ENCODE results near the gene TLR8.

GRCh38 chrX:12920990-12921389 lies 14.6 kb downstream of the TLR8 start:
- TF ChIP-seq, protein P1, sequence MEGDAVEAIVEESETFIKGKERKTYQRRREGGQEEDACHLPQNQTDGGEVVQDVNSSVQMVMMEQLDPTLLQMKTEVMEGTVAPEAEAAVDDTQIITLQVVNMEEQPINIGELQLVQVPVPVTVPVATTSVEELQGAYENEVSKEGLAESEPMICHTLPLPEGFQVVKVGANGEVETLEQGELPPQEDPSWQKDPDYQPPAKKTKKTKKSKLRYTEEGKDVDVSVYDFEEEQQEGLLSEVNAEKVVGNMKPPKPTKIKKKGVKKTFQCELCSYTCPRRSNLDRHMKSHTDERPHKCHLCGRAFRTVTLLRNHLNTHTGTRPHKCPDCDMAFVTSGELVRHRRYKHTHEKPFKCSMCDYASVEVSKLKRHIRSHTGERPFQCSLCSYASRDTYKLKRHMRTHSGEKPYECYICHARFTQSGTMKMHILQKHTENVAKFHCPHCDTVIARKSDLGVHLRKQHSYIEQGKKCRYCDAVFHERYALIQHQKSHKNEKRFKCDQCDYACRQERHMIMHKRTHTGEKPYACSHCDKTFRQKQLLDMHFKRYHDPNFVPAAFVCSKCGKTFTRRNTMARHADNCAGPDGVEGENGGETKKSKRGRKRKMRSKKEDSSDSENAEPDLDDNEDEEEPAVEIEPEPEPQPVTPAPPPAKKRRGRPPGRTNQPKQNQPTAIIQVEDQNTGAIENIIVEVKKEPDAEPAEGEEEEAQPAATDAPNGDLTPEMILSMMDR (IDR thresholded peaks at IDR 0.05), result no peak
- TF ChIP-seq CEBPB (IDR thresholded peaks at IDR 0.05) (no peak), POLR2A (IDR thresholded peaks at IDR 0.05; ENCODE audit: low read length) (no peak), SMC3 (IDR thresholded peaks at IDR 0.05) (no peak), HDAC2 (IDR thresholded peaks at IDR 0.05) (no peak), RARB (CRISPR knock-in tag; IDR thresholded peaks at IDR 0.05) (no peak), ATOH8 (CRISPR knock-in tag; IDR thresholded peaks at IDR 0.05; ENCODE audit: low read depth) (no peak), RCOR1 (IDR thresholded peaks at IDR 0.05; ENCODE audit: low read depth, low read length) (no peak), JUN (IDR thresholded peaks at IDR 0.05) (no peak)

Measured in A549 (cell line).